Mesendoderm (in vitro differentiated cells): ENCODE data around the gene TCP11L2.

Experiments
- DNase-seq: peaks from one replicate; pipeline ENCODE4 v3.0.0; 2013
- H2AK5ac ChIP-seq: 2 replicates; pipeline ENCODE4 v1.6.1; 2013; ENCODE audit warnings: low read length, inconsistent platforms
- H2BK120ac ChIP-seq: 2 replicates; pipeline ENCODE4 v1.6.1; 2013; ENCODE audit warnings: low read depth, mild to moderate bottlenecking, low read length, moderate library complexity, mixed read lengths
- H2BK15ac ChIP-seq: replicated peaks from 2 replicates; pipeline ENCODE4 v1.6.1; 2013; ENCODE audit warnings: low read depth, mild to moderate bottlenecking, moderate library complexity
- H2BK5ac ChIP-seq: 2 replicates; pipeline ENCODE4 v1.6.1; 2013; ENCODE audit warnings: low read length, inconsistent platforms
- H3K18ac ChIP-seq: 2 replicates; pipeline ENCODE4 v1.6.1; 2013; ENCODE audit warnings: mild to moderate bottlenecking, low read length, mixed read lengths
- H3K23ac ChIP-seq: one replicate; pipeline ENCODE4 v1.6.1; 2013; ENCODE audit warnings: low read length
- H3K27ac ChIP-seq: 2 replicates; pipeline ENCODE4 v1.5.1; 2013; ENCODE audit warnings: low read depth, mild to moderate bottlenecking, inconsistent platforms, low read length, moderate library complexity
- H3K27me3 ChIP-seq: 2 replicates; pipeline ENCODE4 v1.6.1; 2013; ENCODE audit warnings: low read length, control low read depth, mild to moderate bottlenecking, inconsistent platforms; ENCODE audit not compliant: insufficient read depth, poor library complexity
- H3K36me3 ChIP-seq: 2 replicates; pipeline ENCODE4 v1.6.1; 2013; ENCODE audit warnings: low read length, inconsistent platforms; ENCODE audit not compliant: control insufficient read depth, insufficient read depth
- H3K4ac ChIP-seq: one replicate; pipeline ENCODE4 v1.6.1; 2013; ENCODE audit warnings: low read depth, mild to moderate bottlenecking, low read length, moderate library complexity
- H3K4me1 ChIP-seq: 2 replicates; pipeline ENCODE4 v1.6.1; 2013; ENCODE audit warnings: low read depth, low read length, inconsistent platforms; ENCODE audit not compliant: control insufficient read depth
- H3K4me2 ChIP-seq: 2 replicates; pipeline ENCODE4 v1.6.1; 2013; ENCODE audit warnings: low read length
- H3K4me3 ChIP-seq: 2 replicates; pipeline ENCODE4 v1.5.1; 2013; ENCODE audit warnings: mild to moderate bottlenecking, low read length
- H3K56ac ChIP-seq: one replicate; pipeline ENCODE4 v1.6.1; 2013; ENCODE audit warnings: low read length
- H3K79me1 ChIP-seq: 2 replicates; pipeline ENCODE4 v1.6.1; 2013; ENCODE audit warnings: low read length, inconsistent platforms
- H3K79me2 ChIP-seq: 2 replicates; pipeline ENCODE4 v1.6.1; 2013; ENCODE audit warnings: mild to moderate bottlenecking, low read length; ENCODE audit not compliant: control insufficient read depth, insufficient read depth
- H3K9ac ChIP-seq: 2 replicates; pipeline ENCODE4 v1.6.1; 2013; ENCODE audit warnings: low read length, inconsistent platforms
- H4K5ac ChIP-seq: one replicate; pipeline ENCODE4 v1.6.1; 2013; ENCODE audit warnings: low read length
- H4K8ac ChIP-seq: one replicate; pipeline ENCODE4 v1.6.1; 2013; ENCODE audit warnings: low read depth, mild to moderate bottlenecking, control low read depth, low read length, moderate library complexity
- WGBS: extraction: QIAGEN DNeasy Blood & Tissue Kit; methylation state at CpG from one replicate; pipeline ENCODE4 v1.1.7; 2013; ENCODE audit warnings: low lambda C conversion rate, missing lambda C conversion rate; ENCODE audit not compliant: insufficient coverage; ENCODE audit errors: extremely low coverage; 5-methylcytosine and 5-hydroxymethylcytosine counted together

Gene TCP11L2

GRCh38 chr12:106273491-106273890 is 29.0 kb upstream of the TCP11L2 start:
- no peaks in the 10 kb centered on the region for H3K79me1 ChIP-seq
- DNase-seq: no peak
- no peak overlapping the region for H3K4me3 ChIP-seq
- H3K18ac ChIP-seq: no peak overlapping the region
- no CpG with 5 or more reads among the region's 6 CpGs for WGBS
- no peak overlapping the region for H3K56ac ChIP-seq
- no peak overlapping the region for H3K4me2 ChIP-seq
- H2BK120ac ChIP-seq: no peak overlapping the region
- H2BK5ac ChIP-seq: no peak overlapping the region
- H3K9ac ChIP-seq: no peak overlapping the region
- no peak overlapping the region for H3K4ac ChIP-seq
- no peak overlapping the region for H4K5ac ChIP-seq
- no peak overlapping the region for H4K8ac ChIP-seq
- H2AK5ac ChIP-seq: no peak overlapping the region
- no peaks in the 10 kb centered on the region for H3K36me3 ChIP-seq
- H3K79me2 ChIP-seq: no peaks in the 10 kb centered on the region
- H3K4me1 ChIP-seq: no peaks in the 10 kb centered on the region
- no peaks in the 10 kb centered on the region for H3K27me3 ChIP-seq
- no peak overlapping the region for H3K27ac ChIP-seq
- H3K23ac ChIP-seq: no peak overlapping the region
- no peak overlapping the region for H2BK15ac ChIP-seq

DNA sequence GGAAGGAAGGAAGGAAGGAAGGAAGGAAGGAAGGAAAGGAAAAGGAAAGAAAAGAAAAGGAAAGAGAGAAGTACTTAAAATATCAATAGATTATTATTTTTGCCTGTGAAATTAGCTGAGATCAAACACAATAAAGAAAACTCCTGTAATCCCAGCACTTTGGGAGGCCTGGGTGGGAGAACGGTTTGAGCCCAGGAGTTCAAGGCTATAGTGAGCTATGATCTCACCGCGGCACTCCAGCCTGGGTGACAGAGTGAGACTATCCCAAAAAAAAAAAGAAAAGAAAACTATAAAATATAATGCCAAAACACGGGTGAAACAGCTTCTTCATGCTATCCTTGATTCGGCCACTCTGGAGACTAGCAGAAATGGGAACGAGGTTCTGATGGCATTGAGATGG is 28.5 kb upstream of the TCP11L2 start:
- Histone ChIP-seq H2BK15ac (no peak overlapping the region), H4K5ac (no peak overlapping the region), H3K9ac (no peak overlapping the region), H3K23ac (no peak overlapping the region), H4K8ac (no peak overlapping the region), H3K27me3 (no peaks in the 10 kb centered on the region), H2BK5ac (no peak overlapping the region), H3K4me1 (no peaks in the 10 kb centered on the region), H3K79me2 (no peaks in the 10 kb centered on the region), H3K4me3 (no peak overlapping the region), H3K56ac (no peak overlapping the region), H3K36me3 (no peaks in the 10 kb centered on the region), H3K27ac (no peak overlapping the region), H3K4me2 (no peak overlapping the region), H2BK120ac (no peak overlapping the region), H3K79me1 (no peaks in the 10 kb centered on the region), H3K18ac (no peak overlapping the region), H2AK5ac (no peak overlapping the region), H3K4ac (no peak overlapping the region)
- WGBS: no CpG with 5 or more reads among the region's 6 CpGs
- no peak for DNase-seq

- Histone ChIP-seq H3K56ac (no peak overlapping the region), H2BK15ac (no peak overlapping the region), H3K79me2 (no peaks in the 10 kb centered on the region), H3K4me2 (no peak overlapping the region), H2BK5ac (no peak overlapping the region), H3K79me1 (no peaks in the 10 kb centered on the region), H3K4ac (no peak overlapping the region), H3K27me3 (no peaks in the 10 kb centered on the region), H2AK5ac (no peak overlapping the region), H3K23ac (no peak overlapping the region), H3K27ac (no peak overlapping the region), H3K36me3 (no peaks in the 10 kb centered on the region), H3K9ac (no peak overlapping the region), H3K4me1 (no peaks in the 10 kb centered on the region), H3K18ac (no peak overlapping the region), H2BK120ac (no peak overlapping the region), H4K5ac (no peak overlapping the region), H3K4me3 (no peak overlapping the region), H4K8ac (no peak overlapping the region)
- WGBS: no CpG with 5 or more reads among the region's 7 CpGs
- no peak for DNase-seq
Observed at GRCh38 chr12:106274575-106275121, 27.9 kb upstream of the TCP11L2 start.

- no peak overlapping the region for H2AK5ac ChIP-seq
- no peak overlapping the region for H4K5ac ChIP-seq
- no peaks in the 10 kb centered on the region for H3K79me2 ChIP-seq
- H3K56ac ChIP-seq: no peak overlapping the region
- no peak overlapping the region for H2BK120ac ChIP-seq
- no peak overlapping the region for H4K8ac ChIP-seq
- no CpG with 5 or more reads among the region's 9 CpGs for WGBS
- H3K36me3 ChIP-seq: no peaks in the 10 kb centered on the region
- H3K4me2 ChIP-seq: no peak overlapping the region
- no peak overlapping the region for H3K23ac ChIP-seq
- no peak for DNase-seq
- no peaks in the 10 kb centered on the region for H3K4me1 ChIP-seq
- no peak overlapping the region for H3K18ac ChIP-seq
- no peak overlapping the region for H2BK15ac ChIP-seq
- no peaks in the 10 kb centered on the region for H3K79me1 ChIP-seq
- H3K4ac ChIP-seq: no peak overlapping the region
- H3K9ac ChIP-seq: no peak overlapping the region
- no peaks in the 10 kb centered on the region for H3K27me3 ChIP-seq
- no peak overlapping the region for H3K27ac ChIP-seq
- H3K4me3 ChIP-seq: no peak overlapping the region
- no peak overlapping the region for H2BK5ac ChIP-seq
Observed at GRCh38 chr12:106275458-106275857, 27.1 kb upstream of the TCP11L2 start.

- H2BK5ac ChIP-seq: no peak overlapping the region
- H3K79me2 ChIP-seq: no peaks in the 10 kb centered on the region
- no peak overlapping the region for H3K4me3 ChIP-seq
- H3K56ac ChIP-seq: no peak overlapping the region
- H4K8ac ChIP-seq: no peak overlapping the region
- H3K4me1 ChIP-seq: no peaks in the 10 kb centered on the region
- H3K79me1 ChIP-seq: no peaks in the 10 kb centered on the region
- DNase-seq: no peak
- H3K23ac ChIP-seq: no peak overlapping the region
- no peaks in the 10 kb centered on the region for H3K36me3 ChIP-seq
- H2BK120ac ChIP-seq: no peak overlapping the region
- no peak overlapping the region for H2AK5ac ChIP-seq
- H3K27me3 ChIP-seq: no peaks in the 10 kb centered on the region
- no peak overlapping the region for H3K4me2 ChIP-seq
- no peak overlapping the region for H3K4ac ChIP-seq
- no peak overlapping the region for H3K9ac ChIP-seq
- no peak overlapping the region for H4K5ac ChIP-seq
- H2BK15ac ChIP-seq: no peak overlapping the region
- no CpG with 5 or more reads among the region's 4 CpGs for WGBS
- H3K18ac ChIP-seq: no peak overlapping the region
- H3K27ac ChIP-seq: no peak overlapping the region
Observed at GRCh38 chr12:106276032-106276740, 26.3 kb upstream of the TCP11L2 start.

GRCh38 chr12:106280106-106280505 is 22.4 kb upstream of the TCP11L2 start:
- Histone ChIP-seq H3K4me1 (no peaks in the 10 kb centered on the region), H3K27me3 (no peaks in the 10 kb centered on the region), H3K56ac (no peak overlapping the region), H3K4me2 (no peak overlapping the region), H4K5ac (no peak overlapping the region), H3K4me3 (no peak overlapping the region), H3K79me2 (no peaks in the 10 kb centered on the region), H4K8ac (no peak overlapping the region), H3K18ac (no peak overlapping the region), H2BK120ac (no peak overlapping the region), H2BK15ac (no peak overlapping the region), H3K79me1 (no peaks in the 10 kb centered on the region), H3K9ac (no peak overlapping the region), H2BK5ac (no peak overlapping the region), H3K36me3 (no peaks in the 10 kb centered on the region), H3K23ac (no peak overlapping the region), H3K27ac (no peak overlapping the region), H2AK5ac (no peak overlapping the region), H3K4ac (no peak overlapping the region)
- no CpG with 5 or more reads among the region's 4 CpGs for WGBS
- no peak for DNase-seq
